ENCODE data around the gene QRFP. TPM values are rescaled to one million over a fixed set of nuclear protein-coding genes. Genes with fewer than 3 reads are reported as not detected.

QRFP gene
- total and polyA plus RNA-seq, 2 donors (not counting 1 experiment from before 2014, with no cell fraction given): not detected

GRCh38 chr9:130884542-130885483 lies 11.8 kb downstream of the QRFP start:
- H3K27ac ChIP-seq (ENCODE audit: insufficient read depth, low read length): no peak overlapping the region
- no peaks in the 10 kb centered on the region for H3K27me3 ChIP-seq (ENCODE audit: control insufficient read depth, insufficient read depth, low read length)
- no peaks in the 10 kb centered on the region for H3K9me3 ChIP-seq (ENCODE audit: control insufficient read depth, insufficient read depth, low read depth, low read length)
- H2AFZ ChIP-seq (ENCODE audit: low read length): no peak overlapping the region
- H3K9ac ChIP-seq (ENCODE audit: insufficient read depth, low read length): no peak overlapping the region
- no peak overlapping the region for H3K4me3 ChIP-seq (replicated peaks in 1 of 4; ENCODE audit: control extremely low read depth in 1 of 4, insufficient read depth in 1 of 4, low read depth in 3 of 4, low read length in 4 of 4)
- TF ChIP-seq CTCF (conservative IDR thresholded peaks at IDR 0.05 in 1 of 2, IDR thresholded peaks at IDR 0.05 in 1 of 2; ENCODE audit: low read depth in 1 of 2, low read length in 2 of 2) (no peak), EZH2 (IDR thresholded peaks at IDR 0.05; ENCODE audit: low read length, missing control alignments) (no peak)
- H3K4me1 ChIP-seq (ENCODE audit: control insufficient read depth, extremely low read depth, insufficient read depth, low read length): peaks cover 5% of the 10 kb centered on the region
- H4K20me1 ChIP-seq (ENCODE audit: control insufficient read depth, extremely low read depth, insufficient read depth, low read length): no peaks in the 10 kb centered on the region
- no peak overlapping the region for H3K4me2 ChIP-seq (ENCODE audit: extremely low read depth, insufficient read depth, low read length)
- peaks cover 51% of the 10 kb centered on the region for H3K36me3 ChIP-seq (ENCODE audit: control insufficient read depth, insufficient read depth, low read length)
- H3K79me2 ChIP-seq (ENCODE audit: control insufficient read depth, insufficient read depth, low read length): peaks cover 10% of the 10 kb centered on the region
- DNase-seq (ENCODE audit: low read depth in 2 of 2): no peak

- Histone ChIP-seq H3K9me3 (ENCODE audit: control insufficient read depth, insufficient read depth, low read depth, low read length) (no peaks in the 10 kb centered on the region), H3K4me2 (ENCODE audit: extremely low read depth, insufficient read depth, low read length) (no peak overlapping the region), H3K9ac (ENCODE audit: insufficient read depth, low read length) (no peak overlapping the region), H2AFZ (ENCODE audit: low read length) (no peak overlapping the region), H3K79me2 (ENCODE audit: control insufficient read depth, insufficient read depth, low read length) (peaks cover 10% of the 10 kb centered on the region), H3K27ac (ENCODE audit: insufficient read depth, low read length) (no peak overlapping the region), H3K27me3 (ENCODE audit: control insufficient read depth, insufficient read depth, low read length) (no peaks in the 10 kb centered on the region), H4K20me1 (ENCODE audit: control insufficient read depth, extremely low read depth, insufficient read depth, low read length) (no peaks in the 10 kb centered on the region), H3K4me3 (replicated peaks in 1 of 4; ENCODE audit: control extremely low read depth in 1 of 4, insufficient read depth in 1 of 4, low read depth in 3 of 4, low read length in 4 of 4) (no peak overlapping the region), H3K4me1 (ENCODE audit: control insufficient read depth, extremely low read depth, insufficient read depth, low read length) (peaks cover 5% of the 10 kb centered on the region), H3K36me3 (ENCODE audit: control insufficient read depth, insufficient read depth, low read length) (peaks cover 51% of the 10 kb centered on the region)
- DNase-seq (ENCODE audit: low read depth in 2 of 2): no peak
- TF ChIP-seq CTCF (conservative IDR thresholded peaks at IDR 0.05 in 1 of 2, IDR thresholded peaks at IDR 0.05 in 1 of 2; ENCODE audit: low read depth in 1 of 2, low read length in 2 of 2) (no peak), EZH2 (IDR thresholded peaks at IDR 0.05; ENCODE audit: low read length, missing control alignments) (no peak)
Observed at GRCh38 chr9:130884111-130884531, 12.5 kb downstream of the QRFP start.

- Histone ChIP-seq H3K27ac (ENCODE audit: insufficient read depth, low read length) (no peak overlapping the region), H3K4me3 (replicated peaks in 1 of 4; ENCODE audit: control extremely low read depth in 1 of 4, insufficient read depth in 1 of 4, low read depth in 3 of 4, low read length in 4 of 4) (no peak overlapping the region), H4K20me1 (ENCODE audit: control insufficient read depth, extremely low read depth, insufficient read depth, low read length) (no peaks in the 10 kb centered on the region), H3K9me3 (ENCODE audit: control insufficient read depth, insufficient read depth, low read depth, low read length) (no peaks in the 10 kb centered on the region), H3K9ac (ENCODE audit: insufficient read depth, low read length) (no peak overlapping the region), H2AFZ (ENCODE audit: low read length) (no peak overlapping the region), H3K4me2 (ENCODE audit: extremely low read depth, insufficient read depth, low read length) (no peak overlapping the region), H3K27me3 (ENCODE audit: control insufficient read depth, insufficient read depth, low read length) (no peaks in the 10 kb centered on the region), H3K4me1 (ENCODE audit: control insufficient read depth, extremely low read depth, insufficient read depth, low read length) (peaks cover 5% of the 10 kb centered on the region), H3K79me2 (ENCODE audit: control insufficient read depth, insufficient read depth, low read length) (peaks cover 10% of the 10 kb centered on the region), H3K36me3 (ENCODE audit: control insufficient read depth, insufficient read depth, low read length) (peaks cover 48% of the 10 kb centered on the region)
- TF ChIP-seq EZH2 (IDR thresholded peaks at IDR 0.05; ENCODE audit: low read length, missing control alignments) (no peak), CTCF (conservative IDR thresholded peaks at IDR 0.05 in 1 of 2, IDR thresholded peaks at IDR 0.05 in 1 of 2; ENCODE audit: low read depth in 1 of 2, low read length in 2 of 2) (no peak)
- DNase-seq (ENCODE audit: low read depth in 2 of 2): no peak
Observed at GRCh38 chr9:130883479-130883878, 13.1 kb downstream of the QRFP start.

Measured in fibroblast of lung (primary cell).